B cell (primary cell): ENCODE results near the gene RAB6B. TPM values are rescaled to one million over a fixed set of nuclear protein-coding genes. Genes with fewer than 3 reads are reported as not detected.

Experiments
- ATAC-seq: fragments of 200-7000 bp; cut with Tn5 transposase; one replicate; pipeline ENCODE4 v1.10.0; 2021; ENCODE audit warnings: low read depth, mild to moderate bottlenecking, moderate number of reproducible peaks, moderate library complexity
- CTCF ChIA-PET: fragments of 350-600 bp; sonication (Branson Sonifier 250); formaldehyde crosslinking; loops from one replicate; lab custom pipeline; 2021; ENCODE audit warnings: antibody characterized with exemption, inconsistent platforms; lab: Charles Lee
- POLR2A ChIA-PET: fragments of 350-600 bp; sonication (Branson Sonifier 250); formaldehyde crosslinking; loops from one replicate; lab custom pipeline; 2021; ENCODE audit warnings: antibody characterized with exemption; lab: Charles Lee
- DNase-seq: peaks from one replicate; pipeline ENCODE4 v3.0.0; 2013
- H2AFZ ChIP-seq: 2 replicates; pipeline ENCODE4 v1.6.1; 2012; ENCODE audit warnings: mild to moderate bottlenecking, low read depth, low read length; ENCODE audit not compliant: insufficient read depth, poor library complexity, severe bottlenecking
- H3K27ac ChIP-seq, 2 donors: 1 replicate in 1 of 2; 2 replicates in 1 of 2; pipeline ENCODE4 v1.5.1; 2012 to 2013; ENCODE audit warnings: low read length in 2 of 2, mild to moderate bottlenecking in 2 of 2, moderate library complexity in 1 of 2
- H3K27me3 ChIP-seq, 4 experiments: fragments of 200-600 bp in 1 of 4; sonication (generic) in 1 of 4; replicated peaks in 1 of 4; 1 replicate in 2 of 4; 2 replicates in 2 of 4; pipeline versions ENCODE4 v1.6.1 to v1.7.0; 2013 to 2016; ENCODE audit warnings: low read length in 3 of 4, mild to moderate bottlenecking in 2 of 4, mixed read lengths in 1 of 4, moderate library complexity in 1 of 4; ENCODE audit not compliant: insufficient read depth in 4 of 4, control insufficient read depth in 3 of 4; ENCODE audit errors: control extremely low read depth in 1 of 4
- H3K36me3 ChIP-seq, 2 experiments: replicated peaks in 1 of 2; 1 replicate in 1 of 2; 2 replicates in 1 of 2; pipeline versions ENCODE4 v1.6.1 to v1.7.1; 2013; ENCODE audit warnings: low read length in 1 of 2; ENCODE audit not compliant: insufficient read depth in 2 of 2, control insufficient read depth in 1 of 2; ENCODE audit errors: control extremely low read depth in 1 of 2, extremely low read depth in 1 of 2
- H3K4me1 ChIP-seq, 2 donors: fragments of 200-600 bp in 1 of 2; sonication (generic) in 1 of 2; 1 replicate in 1 of 2; 2 replicates in 1 of 2; pipeline versions ENCODE4 v1.5.1 to v1.6.1; 2013 to 2017; ENCODE audit warnings: low read length in 2 of 2; ENCODE audit not compliant: control insufficient read depth in 2 of 2, insufficient read depth in 2 of 2
- H3K4me2 ChIP-seq: replicated peaks from 2 replicates; pipeline ENCODE3; 2012; ENCODE audit warnings: mild to moderate bottlenecking, low read depth, low read length; ENCODE audit not compliant: poor library complexity, severe bottlenecking
- H3K4me3 ChIP-seq, 5 experiments: fragments of 200-600 bp in 1 of 5; sonication (generic) in 1 of 5; 1 replicate in 3 of 5; 2 replicates in 2 of 5; pipeline versions ENCODE4 v1.5.1 to v1.7.0; 2011 to 2016; ENCODE audit warnings: low read length in 4 of 5, mild to moderate bottlenecking in 4 of 5, low read depth in 2 of 5, control low read depth in 1 of 5, moderate library complexity in 1 of 5; ENCODE audit not compliant: insufficient read depth in 1 of 5; ENCODE audit errors: control extremely low read depth in 1 of 5, extremely low read depth in 1 of 5
- H3K79me2 ChIP-seq: fragments of 200-600 bp; sonication (generic); one replicate; pipeline ENCODE4 v1.6.0; 2016; ENCODE audit warnings: low read length; ENCODE audit not compliant: control insufficient read depth, insufficient read depth
- H3K9ac ChIP-seq: fragments of 200-600 bp; sonication (generic); 2 replicates; pipeline ENCODE4 v1.6.1; 2017; ENCODE audit warnings: mild to moderate bottlenecking, low read length, moderate library complexity
- H3K9me3 ChIP-seq, 3 donors: one replicate each; pipeline versions ENCODE4 v1.6.1 to v1.7.1; 2013; ENCODE audit warnings: low read length in 2 of 3; ENCODE audit not compliant: control insufficient read depth in 2 of 3, insufficient read depth in 1 of 3; ENCODE audit errors: control extremely low read depth in 1 of 3
- H4K20me1 ChIP-seq: 2 replicates; pipeline ENCODE4 v1.6.0; 2012; ENCODE audit warnings: mild to moderate bottlenecking, low read length; ENCODE audit not compliant: insufficient read depth, control insufficient read depth, poor library complexity, severe bottlenecking
- H3K27ac Mint-ChIP-seq: one replicate; pipeline ENCODE4 v1.8.0; 2021; ENCODE audit warnings: mixed read lengths
- H3K27me3 Mint-ChIP-seq: one replicate; pipeline ENCODE4 v1.8.0; 2021; ENCODE audit warnings: mixed read lengths
- H3K4me1 Mint-ChIP-seq: one replicate; pipeline ENCODE4 v1.8.0; 2021; ENCODE audit warnings: mixed read lengths
- H3K4me3 Mint-ChIP-seq: one replicate; pipeline ENCODE4 v1.8.0; 2021; ENCODE audit warnings: mixed read lengths
- H3K9me3 Mint-ChIP-seq: one replicate; pipeline ENCODE4 v1.8.0; 2022; ENCODE audit warnings: mixed read lengths; ENCODE audit not compliant: insufficient read depth
- EZH2 ChIP-seq: IDR thresholded peaks from 2 replicates; pipeline ENCODE4 v1.6.1; 2012; ENCODE audit warnings: borderline replicate concordance, low read depth, mild to moderate bottlenecking, moderate library complexity, low read length; ENCODE audit not compliant: insufficient read depth, poor library complexity, severe bottlenecking
- WGBS: methylation state at CpG from one replicate; pipeline ENCODE4 v1.1.5; 2013; ENCODE audit warnings: missing lambda C conversion rate; ENCODE audit not compliant: insufficient coverage; 5-methylcytosine and 5-hydroxymethylcytosine counted together
- intact Hi-C: fragments of 100-400 bp; cut with micrococcal nuclease; formaldehyde crosslinking; loops from one replicate; pipeline ENCODE4 v1.10.0; 2022
- polyA plus RNA-seq: library from polyadenylated mRNA; depleted of rRNA; stranded (reverse); fragments of >200 nt; gene quantifications from 2 replicates; pipeline ENCODE4 v1.2.3, GENCODE V29; 2012
- total RNA-seq, 2 donors: library from RNA; stranded (reverse); fragments of 120-200 nt in 1 of 2; gene quantifications; 1 replicate in 1 of 2; 2 replicates in 1 of 2; pipeline versions ENCODE4 v1.2.3 to v1.2.4, GENCODE V29; 2013 to 2022
- TF ChIP-seq, protein P1 (sequence below): fragments of 200-600 bp; IDR thresholded peaks from one replicate; pipeline ENCODE4 v1.8.0; 2022; ENCODE audit warnings: antibody characterized with exemption, mild to moderate bottlenecking

RAB6B gene
- total and polyA plus RNA-seq, 2 donors (not counting 1 experiment from before 2014, with no cell fraction given): not detected

DNA sequence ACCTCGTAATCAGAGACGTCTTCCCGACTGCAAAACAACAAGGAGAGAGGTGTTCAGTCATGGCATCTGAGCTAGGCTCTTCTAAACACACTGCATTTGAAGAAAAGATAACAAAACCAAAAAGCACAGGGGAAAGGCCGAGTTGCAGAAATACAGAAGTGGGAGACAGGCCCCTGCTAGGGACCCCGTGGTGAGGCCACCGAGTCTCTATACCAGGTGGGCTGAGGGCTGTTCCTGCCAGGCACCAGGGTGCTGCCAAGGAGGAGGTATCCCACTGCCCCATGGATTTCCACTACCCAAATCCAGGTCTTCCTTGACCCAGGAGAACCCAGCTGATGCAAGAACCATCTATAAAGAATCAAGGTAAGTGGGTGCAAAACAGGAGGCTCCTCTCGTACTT is 31.1 kb downstream of the RAB6B start:
- Histone ChIP-seq H4K20me1 (no peaks in the 10 kb centered on the region), H3K4me1 (no peaks in the 10 kb centered on the region), H2AFZ (no peak overlapping the region), H3K9ac (no peak overlapping the region), H3K9me3 (peaks cover 0 to 4% (median 0%) of the 10 kb centered on the region in 3 donors), H3K4me3 (no peak overlapping the region), H3K27me3 (no peaks in the 10 kb centered on the region), H3K4me2 (no peak overlapping the region), H3K36me3 (no peaks in the 10 kb centered on the region), H3K79me2 (no peaks in the 10 kb centered on the region), H3K27ac (no peak overlapping the region)
- Mint-ChIP-seq H3K4me1 (no peaks in the 10 kb centered on the region), H3K9me3 (no peaks in the 10 kb centered on the region), H3K27ac (no peak overlapping the region), H3K4me3 (no peak overlapping the region), H3K27me3 (peaks cover 23% of the 10 kb centered on the region)
- CTCF ChIA-PET: interaction anchor here (1.0 kb wide), 1 partner anchor 9 kb away, joined by 3 read pairs; no protein-coding TSS in a partner anchor
- 73% methylated on average over 6 of the region's 7 CpGs for WGBS
- TF ChIP-seq, protein P1, sequence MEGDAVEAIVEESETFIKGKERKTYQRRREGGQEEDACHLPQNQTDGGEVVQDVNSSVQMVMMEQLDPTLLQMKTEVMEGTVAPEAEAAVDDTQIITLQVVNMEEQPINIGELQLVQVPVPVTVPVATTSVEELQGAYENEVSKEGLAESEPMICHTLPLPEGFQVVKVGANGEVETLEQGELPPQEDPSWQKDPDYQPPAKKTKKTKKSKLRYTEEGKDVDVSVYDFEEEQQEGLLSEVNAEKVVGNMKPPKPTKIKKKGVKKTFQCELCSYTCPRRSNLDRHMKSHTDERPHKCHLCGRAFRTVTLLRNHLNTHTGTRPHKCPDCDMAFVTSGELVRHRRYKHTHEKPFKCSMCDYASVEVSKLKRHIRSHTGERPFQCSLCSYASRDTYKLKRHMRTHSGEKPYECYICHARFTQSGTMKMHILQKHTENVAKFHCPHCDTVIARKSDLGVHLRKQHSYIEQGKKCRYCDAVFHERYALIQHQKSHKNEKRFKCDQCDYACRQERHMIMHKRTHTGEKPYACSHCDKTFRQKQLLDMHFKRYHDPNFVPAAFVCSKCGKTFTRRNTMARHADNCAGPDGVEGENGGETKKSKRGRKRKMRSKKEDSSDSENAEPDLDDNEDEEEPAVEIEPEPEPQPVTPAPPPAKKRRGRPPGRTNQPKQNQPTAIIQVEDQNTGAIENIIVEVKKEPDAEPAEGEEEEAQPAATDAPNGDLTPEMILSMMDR: no peak
- TF ChIP-seq EZH2: no peak
- no peak for DNase-seq
- POLR2A ChIA-PET: no interaction called here
- ATAC-seq: no peak
- intact Hi-C loops: no loop called here

- no peak overlapping the region for H3K4me3 Mint-ChIP-seq
- TF ChIP-seq, protein P1: no peak
- TF ChIP-seq EZH2: no peak
- POLR2A ChIA-PET: no interaction called here
- Histone ChIP-seq H4K20me1 (no peaks in the 10 kb centered on the region), H3K27me3 (no peaks in the 10 kb centered on the region), H2AFZ (no peak overlapping the region), H3K36me3 (no peaks in the 10 kb centered on the region), H3K4me2 (no peak overlapping the region), H3K4me3 (no peak overlapping the region), H3K4me1 (no peaks in the 10 kb centered on the region), H3K9me3 (no peaks in the 10 kb centered on the region), H3K27ac (no peak overlapping the region), H3K79me2 (no peaks in the 10 kb centered on the region), H3K9ac (no peak overlapping the region)
- H3K27me3 Mint-ChIP-seq: peaks cover 18% of the 10 kb centered on the region
- H3K27ac Mint-ChIP-seq: no peak overlapping the region
- ATAC-seq: no peak
- intact Hi-C loops: no loop called here
- no peak for DNase-seq
- no peaks in the 10 kb centered on the region for H3K9me3 Mint-ChIP-seq
- H3K4me1 Mint-ChIP-seq: no peaks in the 10 kb centered on the region
- 91% methylated on average over 2 of the region's 11 CpGs for WGBS
- CTCF ChIA-PET: no interaction called here
Measured at GRCh38 chr3:133863911-133864310, 31.8 kb downstream of the RAB6B start.
